Measurements from ENCODE around the gene APLN. TPM values are rescaled to one million over a fixed set of nuclear protein-coding genes. Genes with fewer than 3 reads are reported as not detected.

APLN gene
- total and polyA plus RNA-seq, 5 donors from 2014 or later, result not detected

DNA sequence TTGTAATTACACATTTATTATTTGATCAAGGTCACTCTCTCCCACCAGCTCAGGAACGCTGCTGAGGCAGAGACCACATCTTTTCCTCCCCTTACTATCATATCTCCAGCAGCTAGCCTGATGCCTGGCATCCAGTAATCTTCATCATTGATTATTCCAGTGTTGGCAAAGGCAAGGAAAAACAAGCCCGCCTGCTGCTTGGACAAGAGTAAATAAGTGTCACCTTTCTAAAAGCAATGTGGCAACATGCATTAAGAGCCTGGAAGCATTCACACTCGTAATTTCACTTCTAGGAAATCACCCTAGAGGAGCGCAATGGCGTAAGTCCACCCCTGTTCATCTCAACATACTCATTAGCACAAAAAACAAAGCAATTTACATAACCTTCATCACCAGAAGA lies 54.8 kb downstream of the APLN start:
- no peak overlapping the region for H3K4me3 ChIP-seq (ENCODE audit: low read depth, low read length)
- H3K9me3 ChIP-seq (ENCODE audit: control insufficient read depth in 2 of 2, low read length in 2 of 2), result no peaks in the 10 kb centered on the region
- DNase-seq (no peak), ATAC-seq (ENCODE audit: low read depth in 2 of 2) (no peak)
- no peaks in the 10 kb centered on the region for H3K36me3 ChIP-seq (ENCODE audit: control insufficient read depth, insufficient read depth, low read length)
- H3K27ac Mint-ChIP-seq, result peak overlapping the region in 1 of 3 donors; percentile 9
- H3K27me3 Mint-ChIP-seq, result peaks cover 14% of the 10 kb centered on the region
- no peaks in the 10 kb centered on the region for H3K27me3 ChIP-seq (ENCODE audit: control insufficient read depth, insufficient read depth, low read length)
- H3K27ac ChIP-seq (ENCODE audit: insufficient read depth, low read length, poor library complexity, severe bottlenecking), result no peak overlapping the region
- peak overlapping the region in 1 of 4 donors; percentile 32 for H3K4me3 Mint-ChIP-seq
- no peaks in the 10 kb centered on the region for H3K9me3 Mint-ChIP-seq
- H3K4me1 ChIP-seq (ENCODE audit: control insufficient read depth, insufficient read depth, low read length, poor library complexity, severe bottlenecking), result peaks cover 8% of the 10 kb centered on the region
- peaks cover 0 to 30% (median 10%) of the 10 kb centered on the region in 4 donors for H3K4me1 Mint-ChIP-seq
- H3K36me3 Mint-ChIP-seq, result no peaks in the 10 kb centered on the region

DNA sequence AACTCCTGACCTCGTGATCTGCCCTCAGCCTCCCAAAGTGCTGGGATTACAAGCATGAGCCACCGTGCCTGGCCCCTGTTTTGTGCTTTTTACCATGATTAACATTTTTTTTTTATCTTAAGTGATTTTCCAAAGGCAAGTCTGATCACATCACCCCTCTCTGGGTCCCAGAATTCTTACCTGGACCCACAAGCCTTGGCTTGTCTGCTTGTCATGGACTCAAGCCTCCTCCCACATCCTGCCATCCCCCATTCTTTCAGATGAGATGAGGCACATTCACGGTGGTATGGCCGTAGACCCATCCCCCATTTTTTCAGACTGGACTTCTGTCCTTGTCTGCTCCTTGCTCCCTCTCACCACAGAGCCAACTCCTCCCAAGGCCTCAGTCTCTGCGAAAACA lies 55.3 kb downstream of the APLN start:
- H3K27ac ChIP-seq (ENCODE audit: insufficient read depth, low read length, poor library complexity, severe bottlenecking), result no peak overlapping the region
- no peak overlapping the region for H3K4me3 Mint-ChIP-seq
- no peak overlapping the region for H3K4me3 ChIP-seq (ENCODE audit: low read depth, low read length)
- no peaks in the 10 kb centered on the region for H3K36me3 ChIP-seq (ENCODE audit: control insufficient read depth, insufficient read depth, low read length)
- DNase-seq (no peak), ATAC-seq (ENCODE audit: low read depth in 2 of 2) (no peak)
- H3K9me3 Mint-ChIP-seq, result no peaks in the 10 kb centered on the region
- peak overlapping the region in 1 of 3 donors; percentile 9 for H3K27ac Mint-ChIP-seq
- peaks cover 4% of the 10 kb centered on the region for H3K4me1 ChIP-seq (ENCODE audit: control insufficient read depth, insufficient read depth, low read length, poor library complexity, severe bottlenecking)
- peaks cover 14% of the 10 kb centered on the region for H3K27me3 Mint-ChIP-seq
- no peaks in the 10 kb centered on the region for H3K36me3 Mint-ChIP-seq
- no peaks in the 10 kb centered on the region for H3K9me3 ChIP-seq (ENCODE audit: control insufficient read depth in 2 of 2, low read length in 2 of 2)
- H3K27me3 ChIP-seq (ENCODE audit: control insufficient read depth, insufficient read depth, low read length), result no peaks in the 10 kb centered on the region
- peaks cover 0 to 25% (median 10%) of the 10 kb centered on the region in 4 donors for H3K4me1 Mint-ChIP-seq

GRCh38 chrX:129597905-129598304 lies 56.9 kb downstream of the APLN start:
- ATAC-seq (ENCODE audit: low read depth in 2 of 2), result no peak
- Histone ChIP-seq H3K4me1 (ENCODE audit: control insufficient read depth, insufficient read depth, low read length, poor library complexity, severe bottlenecking) (no peaks in the 10 kb centered on the region), H3K36me3 (ENCODE audit: control insufficient read depth, insufficient read depth, low read length) (no peaks in the 10 kb centered on the region), H3K4me3 (ENCODE audit: low read depth, low read length) (no peak overlapping the region), H3K27ac (ENCODE audit: insufficient read depth, low read length, poor library complexity, severe bottlenecking) (no peak overlapping the region), H3K9me3 (ENCODE audit: control insufficient read depth in 2 of 2, low read length in 2 of 2) (no peaks in the 10 kb centered on the region), H3K27me3 (ENCODE audit: control insufficient read depth, insufficient read depth, low read length) (no peaks in the 10 kb centered on the region)
- no peaks in the 10 kb centered on the region for H3K9me3 Mint-ChIP-seq
- peak overlapping the region in 2 of 3 donors; percentile 61 to 62 for H3K27ac Mint-ChIP-seq
- H3K4me3 Mint-ChIP-seq, result no peak overlapping the region
- peaks cover 14% of the 10 kb centered on the region for H3K27me3 Mint-ChIP-seq
- DNase-seq, result no peak
- no peaks in the 10 kb centered on the region for H3K36me3 Mint-ChIP-seq
- H3K4me1 Mint-ChIP-seq, result peaks cover 0 to 14% (median 5%) of the 10 kb centered on the region in 4 donors

- no peak for DNase-seq
- H3K36me3 Mint-ChIP-seq, result no peaks in the 10 kb centered on the region
- peaks cover 0 to 2% (median 0%) of the 10 kb centered on the region in 7 donors for H3K9me3 Mint-ChIP-seq
- H3K27me3 Mint-ChIP-seq, result peaks cover 13% of the 10 kb centered on the region
- H3K27ac Mint-ChIP-seq, result no peak overlapping the region
- Histone ChIP-seq H3K4me1 (ENCODE audit: control insufficient read depth, insufficient read depth, low read length, poor library complexity, severe bottlenecking) (no peaks in the 10 kb centered on the region), H3K9me3 (ENCODE audit: control insufficient read depth in 2 of 2, low read length in 2 of 2) (no peaks in the 10 kb centered on the region), H3K36me3 (ENCODE audit: control insufficient read depth, insufficient read depth, low read length) (no peaks in the 10 kb centered on the region), H3K4me3 (ENCODE audit: low read depth, low read length) (no peak overlapping the region), H3K27ac (ENCODE audit: insufficient read depth, low read length, poor library complexity, severe bottlenecking) (no peak overlapping the region), H3K27me3 (ENCODE audit: control insufficient read depth, insufficient read depth, low read length) (no peaks in the 10 kb centered on the region)
- ATAC-seq (ENCODE audit: low read depth in 2 of 2), result no peak
- H3K4me3 Mint-ChIP-seq, result no peak overlapping the region
- peaks cover 0 to 2% (median under 1%) of the 10 kb centered on the region in 4 donors for H3K4me1 Mint-ChIP-seq
Observed at GRCh38 chrX:129596077-129596476, 58.7 kb downstream of the APLN start.

Other genes starting within 250 kb of the APLN start
- gene SMARCA1, start 131.5 kb downstream of the APLN start, total RNA-seq, result 0.25 TPM
- under 1 TPM in 2 of 4 donors, not detected in 2; 0.14 to 0.59 TPM for gene SMARCA1, start 131.5 kb downstream of the APLN start, polyA plus RNA-seq
- gene OCRL, start 114.7 kb downstream of the APLN start, total RNA-seq, result 1.4 TPM
- gene OCRL, start 114.7 kb downstream of the APLN start, polyA plus RNA-seq, result under 1 TPM; 0.05 to 0.34 (median 0.20) TPM
- gene XPNPEP2, start 84.0 kb upstream of the APLN start, total RNA-seq, result 0.99 TPM
- gene XPNPEP2, start 84.0 kb upstream of the APLN start, polyA plus RNA-seq, result under 1 TPM; 0.17 to 0.75 (median 0.41) TPM
- 117 TPM for gene SASH3, start 125.0 kb upstream of the APLN start, total RNA-seq
- gene SASH3, start 125.0 kb upstream of the APLN start, polyA plus RNA-seq, result 100 to 1,000 TPM; 161 to 205 (median 193) TPM
- gene ZDHHC9, start 188.9 kb upstream of the APLN start, total RNA-seq, result 2.4 TPM
- gene ZDHHC9, start 188.9 kb upstream of the APLN start, polyA plus RNA-seq, result 1 to 10 TPM; 2.9 to 6.2 (median 4.4) TPM

All from CD4-positive, CD25-positive, alpha-beta regulatory T cell (primary cell).